Tibial artery (tissue), 4 donors: ENCODE data around the gene CTIF.

Experiments used
- DNase-seq, 2 donors: peaks; one replicate each; pipeline ENCODE4 v3.0.0-alpha.2; 2019
- H3K27ac ChIP-seq, 2 donors: fragments of 200-600 bp; sonication (generic) in 1 of 2; 1 replicate in 1 of 2; 2 replicates in 1 of 2; pipeline ENCODE4 v1.5.1; 2018 to 2019; ENCODE audit warnings: mild to moderate bottlenecking in 1 of 2
- H3K27me3 ChIP-seq, 2 donors: fragments of 200-600 bp; sonication (generic) in 1 of 2; one replicate each; pipeline versions ENCODE4 v1.5.1 to v1.6.0; 2016 to 2019
- H3K36me3 ChIP-seq, 3 donors: fragments of 200-600 bp; sonication (generic) in 2 of 3; one replicate each; pipeline ENCODE4 v1.5.1; 2016 to 2019; ENCODE audit warnings: mild to moderate bottlenecking in 2 of 3
- H3K4me1 ChIP-seq, 4 donors: fragments of 200-600 bp; sonication (generic) in 2 of 4; 1 replicate in 3 of 4; 2 replicates in 1 of 4; pipeline ENCODE4 v1.5.1; 2016 to 2019
- H3K4me3 ChIP-seq, 2 donors: fragments of 200-600 bp; sonication (generic) in 1 of 2; 1 replicate in 1 of 2; 2 replicates in 1 of 2; pipeline ENCODE4 v1.5.1; 2018 to 2019; ENCODE audit warnings: mild to moderate bottlenecking in 2 of 2
- H3K9me3 ChIP-seq, 3 donors: fragments of 200-600 bp; sonication (generic) in 1 of 3; one replicate each; pipeline ENCODE4 v1.5.1; 2016 to 2019
- intact Hi-C: fragments of 100-400 bp; cut with DNase I; formaldehyde crosslinking; loops from one replicate; pipeline ENCODE4 v1.15.0; 2023; ENCODE audit warnings: low total_unique reads
- TF ChIP-seq, protein P1 (sequence below), 2 experiments: fragments of 200-600 bp in 1 of 2; fragments of 450-650 bp in 1 of 2; IDR thresholded peaks; one replicate each; pipeline ENCODE4 v1.5.1; 2017 to 2019; ENCODE audit warnings: antibody characterized with exemption in 2 of 2, mild to moderate bottlenecking in 1 of 2, moderate library complexity in 1 of 2

Gene CTIF

DNA sequence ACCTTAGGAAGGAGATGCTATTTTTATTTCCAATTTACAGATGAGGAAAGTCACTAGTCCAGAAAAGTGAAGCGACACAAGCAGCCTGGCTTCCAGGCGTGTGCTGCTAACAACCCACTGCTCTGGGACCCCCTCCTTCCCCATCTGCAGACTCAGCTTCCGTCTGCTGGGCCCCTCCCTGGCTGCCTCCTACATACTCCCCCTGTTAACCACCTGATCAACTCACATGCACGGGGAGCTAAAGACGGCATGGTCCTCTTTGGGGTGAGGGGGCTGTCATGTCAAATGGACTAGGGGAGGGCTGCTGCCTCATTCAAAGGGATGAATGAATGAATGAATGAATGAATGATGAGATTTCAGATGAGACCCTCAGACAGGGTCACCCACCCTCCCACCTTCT lies 184.2 kb downstream of the CTIF start:
- Histone ChIP-seq H3K27ac (no peak overlapping the region), H3K4me3 (no peak overlapping the region), H3K9me3 (no peaks in the 10 kb centered on the region), H3K4me1 (peaks cover 0 to 33% (median 21%) of the 10 kb centered on the region in 4 donors), H3K36me3 (peaks cover 0 to 16% (median 6%) of the 10 kb centered on the region in 3 donors), H3K27me3 (no peaks in the 10 kb centered on the region)
- intact Hi-C loops: no loop called here
- TF ChIP-seq, protein P1, sequence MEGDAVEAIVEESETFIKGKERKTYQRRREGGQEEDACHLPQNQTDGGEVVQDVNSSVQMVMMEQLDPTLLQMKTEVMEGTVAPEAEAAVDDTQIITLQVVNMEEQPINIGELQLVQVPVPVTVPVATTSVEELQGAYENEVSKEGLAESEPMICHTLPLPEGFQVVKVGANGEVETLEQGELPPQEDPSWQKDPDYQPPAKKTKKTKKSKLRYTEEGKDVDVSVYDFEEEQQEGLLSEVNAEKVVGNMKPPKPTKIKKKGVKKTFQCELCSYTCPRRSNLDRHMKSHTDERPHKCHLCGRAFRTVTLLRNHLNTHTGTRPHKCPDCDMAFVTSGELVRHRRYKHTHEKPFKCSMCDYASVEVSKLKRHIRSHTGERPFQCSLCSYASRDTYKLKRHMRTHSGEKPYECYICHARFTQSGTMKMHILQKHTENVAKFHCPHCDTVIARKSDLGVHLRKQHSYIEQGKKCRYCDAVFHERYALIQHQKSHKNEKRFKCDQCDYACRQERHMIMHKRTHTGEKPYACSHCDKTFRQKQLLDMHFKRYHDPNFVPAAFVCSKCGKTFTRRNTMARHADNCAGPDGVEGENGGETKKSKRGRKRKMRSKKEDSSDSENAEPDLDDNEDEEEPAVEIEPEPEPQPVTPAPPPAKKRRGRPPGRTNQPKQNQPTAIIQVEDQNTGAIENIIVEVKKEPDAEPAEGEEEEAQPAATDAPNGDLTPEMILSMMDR (IDR thresholded peaks at IDR 0.05): no peak
- DNase-seq: no peak

DNA sequence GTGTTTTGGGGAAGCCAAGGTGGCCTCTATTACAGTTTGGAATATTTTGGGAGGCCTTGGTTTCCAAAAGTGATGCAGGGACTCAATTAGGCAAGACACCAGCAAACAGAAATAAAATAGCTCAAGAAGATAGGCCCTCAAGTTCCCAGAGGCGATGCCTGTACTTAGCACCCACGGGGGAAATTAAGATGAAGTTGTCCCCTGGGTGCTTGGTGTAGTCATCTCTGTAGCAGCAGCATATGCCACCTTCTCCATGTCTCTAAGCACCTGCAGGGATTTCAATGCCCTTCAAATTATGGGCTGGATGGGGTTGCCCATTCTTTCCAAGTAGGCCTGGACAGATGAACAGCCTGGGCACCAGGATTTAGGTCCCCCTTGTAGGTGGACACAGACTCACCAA lies 185.0 kb downstream of the CTIF start:
- no peaks in the 10 kb centered on the region for H3K27me3 ChIP-seq
- no peak overlapping the region for H3K4me3 ChIP-seq
- TF ChIP-seq, protein P1 (IDR thresholded peaks at IDR 0.05): no peak
- H3K36me3 ChIP-seq: peaks cover 0 to 8% (median 0%) of the 10 kb centered on the region in 3 donors
- no peak for DNase-seq
- no peaks in the 10 kb centered on the region for H3K9me3 ChIP-seq
- intact Hi-C loops: no loop called here
- H3K4me1 ChIP-seq: peaks cover 0 to 41% (median 28%) of the 10 kb centered on the region in 4 donors
- no peak overlapping the region for H3K27ac ChIP-seq

DNA sequence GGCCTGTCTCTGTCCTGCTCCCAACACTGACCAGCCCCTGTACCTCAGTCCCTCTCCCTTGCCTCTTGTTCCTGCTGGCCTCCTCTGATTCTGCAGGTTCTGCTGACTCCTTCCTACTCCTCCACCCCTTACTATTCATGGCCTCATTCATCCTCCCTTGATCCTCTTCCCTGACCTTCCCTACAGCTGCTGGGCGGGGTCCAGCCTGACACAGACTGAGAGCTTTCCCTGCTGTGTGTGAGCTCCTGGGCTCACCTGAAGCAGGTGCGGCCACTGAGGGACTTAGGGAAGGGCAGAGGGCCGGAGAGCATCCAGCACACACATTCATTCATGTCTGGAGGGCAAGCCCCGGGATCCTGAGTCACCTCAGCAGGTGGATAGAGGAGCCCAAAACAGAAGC lies 185.6 kb downstream of the CTIF start:
- H3K9me3 ChIP-seq: no peaks in the 10 kb centered on the region
- no peak overlapping the region for H3K4me3 ChIP-seq
- TF ChIP-seq, protein P1 (IDR thresholded peaks at IDR 0.05): no peak
- peaks cover 0 to 6% (median 0%) of the 10 kb centered on the region in 3 donors for H3K36me3 ChIP-seq
- H3K27me3 ChIP-seq: no peaks in the 10 kb centered on the region
- DNase-seq: no peak
- intact Hi-C loops: no loop called here
- H3K27ac ChIP-seq: no peak overlapping the region
- peaks cover 0 to 47% (median 28%) of the 10 kb centered on the region in 4 donors for H3K4me1 ChIP-seq

DNA sequence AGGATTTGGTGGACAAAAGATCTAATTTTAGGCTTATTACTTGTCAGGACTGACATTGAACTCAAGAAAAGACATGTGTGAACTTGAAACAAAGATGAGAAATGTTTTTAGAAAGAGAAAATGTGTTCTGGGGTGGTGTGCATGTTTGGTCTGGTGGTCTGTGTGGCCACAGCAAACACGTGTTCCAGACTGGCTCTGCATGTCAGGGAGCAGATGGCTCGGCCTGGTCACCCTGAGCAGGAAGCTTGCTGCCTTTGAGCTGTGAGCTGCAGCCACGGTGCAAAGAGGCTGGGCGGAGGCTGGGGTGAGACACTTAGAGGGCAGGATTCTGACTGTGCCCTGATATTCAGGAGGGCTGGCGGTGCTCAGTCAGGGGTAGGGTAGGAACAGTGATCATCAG lies 186.1 kb downstream of the CTIF start:
- Histone ChIP-seq H3K9me3 (no peaks in the 10 kb centered on the region), H3K27me3 (no peaks in the 10 kb centered on the region), H3K4me3 (no peak overlapping the region), H3K4me1 (peaks cover 0 to 43% (median 25%) of the 10 kb centered on the region in 4 donors), H3K27ac (no peak overlapping the region), H3K36me3 (peaks cover 0 to 6% (median 0%) of the 10 kb centered on the region in 3 donors)
- DNase-seq: no peak
- TF ChIP-seq, protein P1 (IDR thresholded peaks at IDR 0.05): no peak
- intact Hi-C loops: no loop called here

GRCh38 chr18:48725562-48725961 lies 186.7 kb downstream of the CTIF start:
- intact Hi-C loops: no loop called here
- Histone ChIP-seq H3K27ac (no peak overlapping the region), H3K27me3 (no peaks in the 10 kb centered on the region), H3K4me1 (peaks cover 0 to 37% (median 19%) of the 10 kb centered on the region in 4 donors), H3K4me3 (no peak overlapping the region), H3K36me3 (peaks cover 0 to 6% (median 0%) of the 10 kb centered on the region in 3 donors), H3K9me3 (no peaks in the 10 kb centered on the region)
- no peak for DNase-seq
- TF ChIP-seq, protein P1 (IDR thresholded peaks at IDR 0.05): no peak

DNA sequence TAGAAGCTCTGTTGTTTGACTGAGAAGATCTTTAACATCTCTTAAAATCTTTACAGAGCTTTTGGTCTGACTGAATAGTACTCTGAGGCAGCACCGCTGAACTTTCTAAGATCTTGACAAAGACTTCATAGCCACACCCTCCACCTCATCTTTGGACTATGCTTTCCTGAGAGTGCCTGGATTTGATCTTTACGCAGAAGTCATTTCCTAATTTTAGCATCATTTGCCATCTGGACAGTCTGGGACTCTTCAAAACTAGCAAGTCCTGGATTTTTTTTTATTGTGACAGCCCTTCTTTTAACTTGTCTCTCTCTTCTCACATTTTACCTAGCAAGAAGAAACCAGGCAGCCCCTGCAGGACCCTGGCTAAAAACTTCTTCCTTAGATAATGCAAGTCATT lies 188.8 kb downstream of the CTIF start:
- H3K4me3 ChIP-seq: no peak overlapping the region
- H3K27ac ChIP-seq: peak overlapping the region; percentile 34 to 43
- peaks cover 0 to 25% (median 8%) of the 10 kb centered on the region in 4 donors for H3K4me1 ChIP-seq
- intact Hi-C loops: no loop called here
- H3K9me3 ChIP-seq: no peaks in the 10 kb centered on the region
- H3K27me3 ChIP-seq: no peaks in the 10 kb centered on the region
- DNase-seq: no peak
- TF ChIP-seq, protein P1 (IDR thresholded peaks at IDR 0.05): no peak
- H3K36me3 ChIP-seq: peaks cover 0 to 1% (median 0%) of the 10 kb centered on the region in 3 donors
